GM19463 (cell line): ENCODE results near the gene ITPR1.

ENCODE experiments used
- ATAC-seq: cut with Tn5 transposase; IDR thresholded peaks from one replicate; pipeline ENCODE4 v1.9.1; 2021; ENCODE audit warnings: mild to moderate bottlenecking, moderate library complexity; ENCODE audit not compliant: unreplicated experiment

The ITPR1 gene

DNA sequence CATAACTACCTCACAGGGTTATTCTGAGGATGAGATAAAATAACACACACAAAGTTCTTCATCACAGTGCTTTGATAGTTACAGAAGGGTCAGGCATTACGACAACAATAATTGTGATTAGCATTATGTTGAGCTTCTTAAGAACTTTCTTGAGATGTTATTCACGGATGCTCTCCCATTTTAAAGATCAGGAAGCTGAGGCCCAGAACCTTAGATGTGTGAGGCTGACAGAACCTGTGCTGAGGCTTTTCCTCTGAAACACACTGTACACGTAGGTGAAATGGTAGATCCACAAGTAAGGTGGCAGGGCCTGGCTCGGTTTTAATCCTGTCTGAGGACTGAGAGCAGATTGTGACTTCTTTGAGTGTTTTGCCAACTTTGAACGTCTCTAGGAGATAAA is 274.9 kb downstream of the ITPR1 start:
- ATAC-seq: no peak

DNA sequence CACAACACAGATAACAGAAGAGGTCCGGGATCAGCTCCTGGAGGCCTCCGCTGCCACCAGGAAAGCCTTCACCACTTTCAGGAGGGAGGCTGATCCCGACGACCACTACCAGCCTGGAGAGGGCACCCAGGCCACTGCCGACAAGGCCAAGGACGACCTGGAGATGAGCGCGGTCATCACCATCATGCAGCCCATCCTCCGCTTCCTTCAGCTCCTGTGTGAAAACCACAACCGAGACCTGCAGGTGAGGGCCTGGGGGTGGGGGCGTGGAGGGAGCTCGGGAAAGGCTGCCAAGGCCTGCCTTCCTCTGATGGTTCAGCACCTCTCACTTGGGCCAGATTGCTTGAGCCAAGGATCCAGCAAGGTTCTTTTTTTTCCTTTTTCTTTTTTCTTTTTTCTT is 275.4 kb downstream of the ITPR1 start:
- no peak for ATAC-seq

DNA sequence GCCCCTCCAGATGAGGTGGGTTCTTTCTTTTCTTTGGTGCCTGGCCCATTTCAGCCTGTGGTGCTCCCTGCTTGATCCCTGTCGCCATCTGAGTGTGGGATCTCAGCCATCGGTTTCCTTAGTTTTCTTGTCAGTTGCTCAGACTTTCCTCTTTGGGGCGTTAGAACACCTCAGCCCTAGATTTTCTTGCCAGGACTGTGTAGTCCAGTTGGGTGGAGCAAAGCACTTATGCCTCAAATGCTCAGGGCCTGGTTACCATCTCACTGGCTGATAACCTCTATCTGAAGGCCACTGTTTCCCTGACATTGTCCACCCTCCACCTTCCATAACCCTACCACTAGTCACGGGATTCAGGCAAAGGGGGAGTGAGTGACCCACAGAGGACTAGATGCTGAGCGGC is 277.4 kb downstream of the ITPR1 start:
- ATAC-seq: no peak

DNA sequence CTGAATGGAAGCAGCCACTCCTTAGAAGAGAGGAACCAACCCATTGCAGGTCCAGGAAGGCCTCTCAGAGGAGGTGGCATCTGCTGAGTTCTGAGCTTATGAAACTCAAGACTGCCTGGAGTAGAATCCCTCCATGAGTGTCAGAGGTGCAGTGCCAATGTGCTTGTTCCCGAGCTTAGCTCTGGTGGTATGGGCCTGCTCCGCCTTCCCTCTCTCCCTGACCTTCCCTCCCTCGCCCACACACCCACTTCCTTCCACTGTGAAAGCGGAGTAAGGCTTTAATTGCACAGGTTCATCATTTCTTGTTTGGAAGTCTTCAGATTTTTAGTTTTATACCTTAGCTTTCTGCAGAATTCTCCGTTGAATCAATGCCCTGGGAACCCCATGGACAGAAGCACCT is 278.1 kb downstream of the ITPR1 start:
- ATAC-seq: no peak

DNA sequence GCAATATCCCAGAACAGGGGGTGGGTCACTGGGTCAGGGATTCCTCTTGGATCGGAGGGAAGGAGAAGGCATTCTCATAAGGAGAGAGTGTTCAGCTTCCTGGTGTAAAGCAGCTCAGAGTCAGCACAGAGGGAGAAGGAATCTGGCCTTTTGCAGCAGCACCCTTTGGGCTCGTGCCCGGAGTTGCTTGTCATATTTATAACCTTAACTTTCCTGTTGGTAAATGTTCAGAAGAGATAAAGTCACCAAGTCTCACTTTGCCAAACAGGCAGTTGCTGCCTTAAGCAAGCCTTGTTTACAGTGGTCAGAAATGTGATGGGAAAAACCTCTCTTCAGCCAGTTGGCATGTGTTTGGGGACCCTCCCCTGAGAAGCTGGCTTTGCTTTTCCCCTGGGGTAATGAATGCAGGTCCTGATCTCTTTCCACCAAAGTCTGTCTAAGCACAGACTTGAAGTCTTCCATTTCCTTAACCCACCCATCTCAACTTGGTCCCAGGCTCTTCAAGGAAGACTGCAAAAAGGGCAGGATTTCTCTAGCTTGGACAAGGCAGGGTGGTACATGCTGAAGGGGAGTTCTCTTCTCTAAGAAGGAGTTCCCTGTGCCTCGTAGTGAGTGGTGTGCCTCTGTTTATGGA is 279.1 kb downstream of the ITPR1 start:
- ATAC-seq: no peak

DNA sequence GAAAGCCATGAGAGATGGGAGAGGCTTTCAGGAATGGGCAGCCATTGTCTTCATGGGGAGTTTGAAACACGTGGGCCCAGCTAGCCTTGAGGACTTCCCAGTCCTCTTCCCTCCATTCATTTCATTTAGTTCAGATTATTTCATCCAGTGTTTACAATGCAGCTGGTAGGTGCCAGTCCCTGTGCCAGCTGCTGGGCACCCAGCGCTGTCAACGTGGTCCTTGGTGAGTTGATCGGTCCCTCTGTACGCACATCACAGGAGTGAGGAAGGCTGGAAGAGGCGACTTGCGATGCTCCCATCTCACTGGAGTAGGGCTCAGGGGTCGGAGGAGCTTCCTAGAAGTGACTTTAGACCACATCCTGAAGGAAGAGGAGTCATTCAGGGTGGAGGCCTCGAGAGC is 279.7 kb downstream of the ITPR1 start:
- ATAC-seq: no peak

DNA sequence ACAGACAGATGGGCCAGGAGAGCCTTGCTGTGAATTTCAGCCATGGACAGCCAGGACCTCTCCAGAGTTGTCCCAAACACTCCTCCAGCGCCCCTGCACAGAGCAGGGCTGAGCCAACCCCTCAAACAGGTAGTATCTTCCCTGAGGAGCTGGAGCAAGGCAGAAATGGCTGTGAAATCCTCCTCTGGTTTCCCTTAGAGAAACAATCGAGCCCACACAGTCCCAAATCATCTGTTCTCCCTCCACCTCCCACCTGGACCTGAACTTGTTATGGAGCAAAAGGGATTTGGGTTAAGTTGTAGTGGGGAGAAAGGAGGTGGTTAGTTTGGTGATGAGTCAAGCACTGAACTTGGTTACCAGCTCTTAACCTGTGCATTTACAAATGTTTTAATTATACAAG is 280.4 kb downstream of the ITPR1 start:
- no peak for ATAC-seq

DNA sequence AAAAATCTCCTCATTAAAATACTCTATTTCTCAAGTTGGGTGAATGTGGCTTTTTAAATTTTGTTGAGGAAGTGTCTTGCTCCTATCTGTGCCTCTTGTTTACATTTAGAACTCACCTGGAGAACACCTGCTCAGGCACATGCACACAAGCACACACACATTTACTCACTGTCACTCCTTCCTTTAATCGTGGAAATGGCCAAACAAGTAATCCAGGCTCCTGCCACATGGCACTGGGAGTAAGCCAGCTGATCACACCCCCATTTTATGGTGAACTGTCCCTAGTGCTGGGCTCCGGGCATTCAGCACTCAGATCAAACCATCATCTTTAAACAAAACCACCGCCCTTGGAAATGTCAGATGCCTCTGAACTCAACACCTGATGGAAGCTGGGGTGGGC is 281.4 kb downstream of the ITPR1 start:
- no peak for ATAC-seq

DNA sequence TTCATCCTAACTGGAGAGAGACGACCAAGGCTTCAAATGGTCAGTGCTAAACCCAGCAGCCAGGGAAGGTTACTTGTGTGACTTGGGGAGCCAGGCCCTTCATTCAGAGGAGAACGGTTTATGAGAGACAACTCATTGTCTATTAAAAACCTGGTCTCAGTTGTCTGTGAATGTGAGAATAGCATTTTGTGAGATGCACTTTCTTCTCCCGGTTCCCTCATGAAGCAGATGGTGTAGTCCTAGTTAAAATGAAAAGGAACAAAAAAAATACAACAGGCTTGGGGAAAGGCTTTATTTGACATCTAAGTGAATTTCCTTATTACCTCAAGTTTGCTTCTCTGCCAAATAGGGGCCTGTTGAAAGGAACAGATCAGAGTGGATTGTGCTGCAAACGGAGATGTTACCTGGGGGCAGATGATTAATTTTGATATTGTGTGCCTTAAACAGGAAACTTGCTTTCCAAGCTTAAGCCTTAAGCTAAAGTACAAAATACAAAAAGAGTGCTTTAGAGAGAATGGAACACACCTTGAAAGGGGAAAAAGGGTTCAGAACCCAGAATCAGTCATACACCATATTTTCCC is 283.3 kb downstream of the ITPR1 start:
- peak; percentile 23 for ATAC-seq

DNA sequence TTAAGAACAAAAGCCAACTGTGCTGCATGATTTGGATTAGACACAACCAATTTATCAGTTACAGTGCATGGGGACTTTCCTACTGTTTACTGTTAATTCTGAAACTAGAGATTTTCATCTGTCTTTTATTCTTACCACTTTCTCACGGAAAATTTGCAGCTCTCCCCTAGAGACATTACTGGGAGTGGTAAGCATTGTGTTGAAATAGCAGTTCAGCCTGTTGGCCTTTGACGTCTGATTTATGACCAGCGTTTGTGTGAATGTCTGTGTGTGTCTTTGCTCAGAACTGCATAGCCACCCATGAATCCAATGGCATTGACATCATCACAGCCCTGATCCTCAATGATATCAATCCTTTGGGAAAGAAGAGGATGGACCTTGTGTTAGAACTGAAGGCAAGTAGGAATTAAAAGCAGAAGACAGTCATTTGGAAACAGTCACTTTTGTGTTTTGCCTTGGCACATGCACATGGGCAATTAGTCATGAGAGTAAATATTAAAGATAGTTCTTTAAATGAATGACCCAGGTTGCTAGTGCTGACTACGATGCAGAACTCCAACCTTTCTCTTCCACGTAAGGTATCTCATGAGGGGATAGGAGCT is 283.9 kb downstream of the ITPR1 start:
- peak; percentile 80 for ATAC-seq

DNA sequence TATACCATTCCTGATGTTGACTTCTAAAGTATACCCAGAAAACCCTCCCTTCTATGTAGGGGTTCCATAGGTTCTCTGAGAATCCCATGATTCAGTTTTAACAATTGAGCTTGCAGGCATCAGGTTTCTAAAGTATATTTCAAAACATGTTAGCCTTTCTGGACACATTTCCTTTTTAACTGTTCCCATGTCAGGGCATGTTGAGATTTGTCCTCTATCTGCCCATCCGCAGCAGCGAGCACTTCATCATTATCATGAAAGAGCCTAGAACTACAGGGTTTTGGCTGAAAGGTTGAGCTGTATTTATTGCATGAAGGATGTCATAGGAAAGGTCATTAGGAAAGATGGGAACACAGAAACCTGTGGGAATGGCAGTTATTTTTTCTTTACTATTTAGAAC is 285.0 kb downstream of the ITPR1 start:
- ATAC-seq: no peak

DNA sequence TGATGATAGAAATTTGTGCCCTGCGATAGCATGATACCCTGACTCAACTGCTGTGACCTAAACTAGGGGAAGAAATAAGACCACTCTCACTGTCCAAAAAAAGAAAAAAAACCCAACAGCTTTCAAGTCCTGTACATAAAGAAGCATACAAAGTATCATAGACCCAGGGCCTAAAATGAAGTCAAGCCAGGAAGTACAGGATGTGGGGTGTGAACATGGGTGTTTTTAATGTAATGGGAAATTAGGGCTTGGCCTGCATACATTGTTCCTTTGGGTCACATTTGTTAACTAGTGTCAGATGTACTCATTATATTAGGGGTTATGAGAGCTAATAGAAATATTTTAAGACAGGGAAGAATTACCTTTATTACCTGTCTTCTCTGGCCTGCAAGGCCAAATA is 285.6 kb downstream of the ITPR1 start:
- no peak for ATAC-seq

DNA sequence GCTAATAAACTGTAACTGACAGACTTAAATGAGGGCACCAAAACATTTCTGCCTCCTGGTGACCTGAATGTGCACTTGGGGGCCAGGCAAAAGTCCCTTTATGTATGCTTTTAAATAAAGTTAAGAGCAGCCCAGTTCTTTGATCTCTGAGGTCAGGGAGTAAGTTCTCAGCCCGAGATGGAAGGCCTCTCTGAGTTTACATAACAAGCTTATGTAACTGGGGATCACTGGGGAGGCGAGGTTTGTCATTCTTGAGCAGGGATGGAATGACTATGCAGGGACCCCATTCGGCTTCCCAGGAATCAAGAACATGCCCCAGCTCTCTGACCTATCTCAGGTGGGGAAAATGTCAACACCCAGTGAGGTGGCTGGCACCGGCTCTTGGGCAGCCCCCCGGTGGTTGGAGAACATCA is 287.4 kb downstream of the ITPR1 start:
- ATAC-seq: no peak

DNA sequence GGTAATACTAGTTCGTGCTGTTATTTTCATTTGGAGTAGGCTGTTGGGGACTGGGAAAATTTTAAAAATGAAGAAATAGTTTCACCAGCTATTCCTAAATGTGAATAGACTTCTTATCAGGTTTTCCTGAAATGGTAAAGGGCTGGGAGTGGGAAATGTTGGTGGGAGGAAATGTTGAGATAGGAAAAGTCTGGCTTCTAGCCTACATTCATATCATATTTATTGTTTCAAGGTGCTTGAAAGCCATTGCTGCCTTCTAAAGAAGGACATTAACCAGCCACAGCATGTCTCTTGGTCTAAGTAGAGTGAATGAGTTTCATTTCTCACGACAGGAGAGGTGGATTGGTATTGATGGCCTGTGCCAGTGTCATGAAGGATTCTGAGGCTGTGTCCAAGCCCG is 288.9 kb downstream of the ITPR1 start:
- ATAC-seq: no peak

DNA sequence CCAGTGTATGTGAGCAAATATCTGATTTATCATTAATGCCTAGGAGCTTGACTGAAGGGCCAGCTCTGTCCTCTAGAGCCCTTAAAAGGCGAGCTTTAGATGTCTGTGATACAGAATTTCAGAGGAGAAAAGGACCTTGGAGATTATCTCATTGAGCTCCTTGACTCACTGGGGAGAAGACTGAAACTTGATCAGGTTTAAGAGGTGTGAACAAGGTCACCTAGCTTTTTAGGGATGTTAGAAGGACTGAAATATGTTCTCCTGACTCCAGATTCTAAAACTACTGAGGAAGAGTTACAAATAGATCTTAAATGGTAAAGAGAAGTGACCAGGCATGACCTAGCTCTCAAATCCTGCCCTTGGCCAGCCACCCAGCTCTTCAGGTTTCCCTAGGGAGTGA is 292.4 kb downstream of the ITPR1 start:
- ATAC-seq: no peak

DNA sequence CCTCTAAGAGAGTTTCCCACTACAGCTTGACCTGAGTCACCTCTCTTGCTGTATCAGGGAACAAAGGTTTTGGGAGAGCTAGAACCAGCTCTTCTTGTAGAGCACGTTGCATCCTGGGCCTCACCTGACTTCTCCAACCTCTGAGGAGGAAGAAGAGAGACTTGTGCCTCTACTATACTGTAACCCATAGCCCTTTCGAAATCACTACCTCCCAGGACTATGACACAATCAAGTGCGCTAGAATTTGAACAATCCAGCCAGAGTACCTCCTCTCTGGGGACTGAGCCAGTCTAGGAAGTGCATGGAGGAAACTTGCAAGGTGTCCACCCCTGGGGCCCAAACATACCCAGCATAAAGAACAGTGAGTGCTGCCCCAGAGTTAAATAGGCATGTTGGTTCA is 293.3 kb downstream of the ITPR1 start:
- no peak for ATAC-seq

DNA sequence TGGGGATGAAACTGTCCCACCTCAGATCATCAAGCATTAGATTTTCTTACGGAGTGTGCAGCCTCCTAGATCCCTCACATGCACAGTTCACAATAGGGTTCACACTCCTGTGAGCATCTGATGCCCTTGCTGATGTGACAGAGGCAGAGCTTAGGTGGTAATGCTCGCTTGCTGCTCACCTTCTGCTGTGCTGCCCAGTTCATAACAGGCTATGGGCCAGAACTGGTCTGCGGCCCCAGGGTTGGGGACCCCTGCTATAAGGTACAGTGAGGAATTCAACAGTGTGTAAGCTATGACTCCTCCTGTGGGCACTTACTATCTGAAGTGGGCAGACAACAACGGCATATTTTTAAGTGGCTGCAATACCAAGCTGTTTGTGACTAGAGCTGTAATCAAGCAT is 298.2 kb downstream of the ITPR1 start:
- no peak for ATAC-seq

DNA sequence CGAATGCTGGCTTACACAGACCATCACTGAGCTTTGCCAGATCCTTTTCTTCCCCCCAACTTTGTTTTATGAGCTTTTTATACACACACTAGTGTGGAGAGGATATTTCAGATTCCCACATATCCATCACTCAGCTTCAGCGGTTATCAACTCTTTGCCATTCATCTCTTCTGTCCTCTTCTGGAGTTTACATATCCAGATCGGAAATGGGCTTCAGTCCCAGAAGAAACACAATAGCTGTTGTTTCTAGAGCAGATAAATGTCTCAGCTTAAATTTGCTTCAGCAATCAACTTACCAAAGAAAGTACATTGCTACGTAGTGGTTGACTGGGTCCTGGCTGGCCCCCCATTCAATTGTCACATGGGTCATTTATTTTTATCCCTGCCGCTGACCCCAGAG is 300.2 kb downstream of the ITPR1 start:
- ATAC-seq: no peak

DNA sequence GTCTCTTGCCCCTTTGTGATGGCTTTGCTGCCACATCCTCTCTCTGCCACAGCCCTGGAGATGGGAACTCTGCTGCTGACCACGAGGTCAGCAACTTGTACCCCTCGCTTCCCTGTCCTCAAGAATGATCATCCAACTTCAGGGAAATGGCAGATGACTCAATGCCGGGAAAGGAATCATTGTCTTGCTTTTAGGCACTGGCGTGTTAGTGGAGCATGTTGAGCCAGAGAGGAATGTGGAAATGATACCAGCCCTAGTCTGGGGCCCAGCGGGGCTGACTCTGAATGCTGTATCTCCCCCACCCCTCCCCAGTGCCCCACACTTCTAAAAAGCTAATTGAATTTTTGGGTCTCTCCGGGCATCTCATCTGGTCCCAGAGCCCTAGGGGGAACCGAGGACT is 301.2 kb downstream of the ITPR1 start:
- no peak for ATAC-seq

DNA sequence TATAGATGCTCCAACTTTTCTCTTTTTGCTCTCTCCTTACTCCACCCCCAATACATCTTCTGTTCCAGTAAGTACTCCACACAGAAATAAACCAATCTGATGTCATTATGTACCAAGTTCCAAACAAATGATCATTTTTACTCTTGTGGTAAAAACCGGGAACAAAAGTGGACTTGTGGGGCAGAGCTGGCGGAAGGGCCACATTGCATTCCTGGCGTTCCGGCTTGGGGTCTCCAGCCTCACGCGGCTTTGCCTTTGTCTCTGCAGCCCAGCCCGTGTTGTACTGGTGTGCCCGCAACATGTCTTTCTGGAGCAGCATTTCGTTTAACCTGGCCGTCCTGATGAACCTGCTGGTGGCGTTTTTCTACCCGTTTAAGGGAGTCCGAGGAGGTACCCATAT is 301.6 kb downstream of the ITPR1 start:
- no peak for ATAC-seq

DNA sequence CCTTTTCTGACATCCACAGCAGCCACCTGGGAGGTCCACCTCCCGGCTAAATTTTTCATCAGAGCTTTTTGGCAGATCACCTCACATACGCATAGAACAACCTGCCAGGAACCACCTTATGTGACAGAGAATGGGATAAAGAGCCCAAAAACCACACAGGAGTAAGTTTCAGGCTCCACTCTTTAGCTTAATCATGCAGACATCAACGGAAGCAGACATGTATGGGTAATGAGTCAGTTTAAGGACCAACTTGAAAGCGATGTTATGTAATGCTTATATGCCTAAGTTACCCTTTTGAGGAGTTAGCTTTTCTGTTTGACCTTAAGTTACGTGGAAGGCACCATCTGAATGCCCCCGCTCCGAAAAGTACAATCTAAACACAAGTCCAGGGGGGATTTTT is 302.8 kb downstream of the ITPR1 start:
- no peak for ATAC-seq

DNA sequence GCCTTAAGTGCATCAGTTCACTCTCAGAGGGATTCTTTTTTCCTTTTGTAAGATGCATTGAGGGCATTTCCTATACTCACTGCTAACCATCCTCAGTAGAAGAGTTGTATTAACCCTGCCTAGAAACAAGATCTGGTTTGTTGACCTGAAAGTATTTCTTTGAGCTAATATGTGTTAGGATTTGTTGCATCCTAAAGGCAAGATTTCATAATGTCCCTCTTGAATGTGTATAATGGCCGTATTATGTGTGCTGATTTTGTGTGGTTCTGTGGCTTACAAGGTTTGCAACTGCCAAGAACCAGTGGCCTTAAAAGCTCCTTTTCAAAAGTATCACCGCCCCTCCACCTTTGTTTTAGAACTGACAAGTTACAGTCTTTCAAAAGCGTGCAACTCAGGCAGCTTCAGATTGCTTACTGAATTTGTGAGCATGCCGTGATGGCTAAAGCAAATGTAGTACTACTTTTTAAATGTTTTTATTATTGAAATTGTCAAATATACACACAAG is 304.1 kb downstream of the ITPR1 start:
- ATAC-seq: no peak
